Measurements from ENCODE around the gene NRARP.
A peak's percentile ranks its signal among the peaks of the same experiment; 100 is the strongest.

Gene NRARP, protein sequence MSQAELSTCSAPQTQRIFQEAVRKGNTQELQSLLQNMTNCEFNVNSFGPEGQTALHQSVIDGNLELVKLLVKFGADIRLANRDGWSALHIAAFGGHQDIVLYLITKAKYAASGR

DNA sequence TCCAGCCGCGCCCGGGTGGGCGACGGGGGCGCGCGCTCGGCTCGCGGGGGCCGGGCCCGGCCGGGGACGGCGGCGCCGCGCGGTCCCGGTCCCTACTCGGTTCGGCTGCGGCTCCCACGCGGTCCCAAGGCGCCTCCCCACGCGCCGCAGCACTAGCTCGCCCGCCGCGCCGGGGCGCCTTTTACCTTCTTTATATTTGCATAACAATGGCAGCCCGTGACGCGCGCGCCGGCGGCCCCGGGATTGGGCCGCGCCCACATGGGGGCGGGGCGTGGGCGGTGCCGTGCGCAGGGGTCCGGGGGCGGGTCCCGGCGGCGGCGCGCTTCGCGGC, at the start of gene NRARP:
NRARP (minus strand) TSS at position 154 of the 331 bp plus-strand sequence. CDS start 343 bp downstream, outside the sequence.
- TF ChIP-seq L3MBTL2 (conservative IDR thresholded peaks at IDR 0.05) (no peak), LEF1 (IDR thresholded peaks at IDR 0.05; ENCODE audit: borderline replicate concordance) (no peak), FOXM1 (IDR thresholded peaks at IDR 0.05; ENCODE audit: borderline replicate concordance) (no peak)
- POLR2A ChIA-PET: interaction anchor here (0.6 to 3.5 kb wide), 17 partner anchors 9 to 250 kb away, joined by 3 to 18 read pairs (median 4); partner anchors contain the start of genes EXD3, MRPL41, NOXA1 and TUBB4B
- CTCF ChIA-PET: interaction anchor here (1.2 to 1.3 kb wide), 3 partner anchors 15 to 121 kb away, joined by 4 to 8 read pairs (median 6); partner anchors contain the start of genes EXD3 and NOXA1
- peak; percentile 90 for DNase-seq (ENCODE audit: extremely low spot score)

- POLR2A ChIA-PET: no interaction called here
- CTCF ChIA-PET: interaction anchor here (0.6 kb wide), 1 partner anchor 734 kb away, joined by 3 read pairs; no protein-coding TSS in a partner anchor
- no peak for DNase-seq (ENCODE audit: extremely low spot score)
- no peak for TF ChIP-seq BHLHE40 (IDR thresholded peaks at IDR 0.05; ENCODE audit: borderline replicate concordance)
- no peak for TF ChIP-seq TARDBP (IDR thresholded peaks at IDR 0.05)
These were observed 48.9 kb upstream of the NRARP start for GRCh38 chr9:137350696-137351584.

DNA sequence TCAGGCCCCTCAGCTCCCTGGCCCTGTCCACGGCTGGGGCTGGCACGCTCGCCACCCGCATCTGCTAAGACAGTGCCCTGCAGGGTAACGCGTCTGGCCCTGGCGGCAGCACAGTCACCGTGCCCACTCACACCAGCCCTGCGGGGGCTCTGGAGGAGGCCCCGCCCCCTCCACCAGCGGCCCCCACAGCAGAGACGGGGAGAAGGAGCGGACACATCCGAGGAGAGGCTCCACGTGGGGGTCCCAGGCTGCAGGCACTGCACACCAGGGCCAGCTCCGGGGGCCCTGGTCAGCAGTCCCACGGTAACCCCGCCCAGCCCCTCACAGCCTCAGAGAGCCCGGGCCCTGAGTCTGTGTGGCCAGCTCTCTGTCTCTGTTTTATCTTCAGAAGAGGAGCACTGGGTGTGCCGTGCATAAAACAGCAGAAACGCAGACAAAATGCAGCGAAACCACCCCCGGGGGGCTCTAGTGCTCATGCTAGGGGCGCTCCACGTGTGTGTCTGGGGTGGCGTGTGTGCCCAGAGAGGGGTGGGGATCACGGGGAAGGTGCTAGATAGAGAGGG, 47.5 kb upstream of the NRARP start:
- CTCF ChIA-PET: no interaction called here
- TF ChIP-seq ELF4 (IDR thresholded peaks at IDR 0.05) (no peak), CTBP1 (IDR thresholded peaks at IDR 0.05; ENCODE audit: borderline replicate concordance) (no peak), FOXK2 (IDR thresholded peaks at IDR 0.05) (no peak), FOXM1 (IDR thresholded peaks at IDR 0.05; ENCODE audit: borderline replicate concordance) (no peak), LEF1 (IDR thresholded peaks at IDR 0.05; ENCODE audit: borderline replicate concordance) (no peak), L3MBTL2 (conservative IDR thresholded peaks at IDR 0.05) (no peak), BHLHE40 (IDR thresholded peaks at IDR 0.05; ENCODE audit: borderline replicate concordance) (no peak), SP1 (IDR thresholded peaks at IDR 0.05) (no peak), SUZ12 (IDR thresholded peaks at IDR 0.05) (no peak), TARDBP (IDR thresholded peaks at IDR 0.05) (no peak), PKNOX1 (IDR thresholded peaks at IDR 0.05) (no peak), NFRKB (IDR thresholded peaks at IDR 0.05) (no peak), HDGF (IDR thresholded peaks at IDR 0.05; ENCODE audit: borderline replicate concordance) (no peak), ZNF384 (IDR thresholded peaks at IDR 0.05) (no peak), ARNT (IDR thresholded peaks at IDR 0.05) (no peak), FOXA1 (IDR thresholded peaks at IDR 0.05) (no peak)
- POLR2A ChIA-PET: no interaction called here
- no peak for DNase-seq (ENCODE audit: extremely low spot score)

DNA sequence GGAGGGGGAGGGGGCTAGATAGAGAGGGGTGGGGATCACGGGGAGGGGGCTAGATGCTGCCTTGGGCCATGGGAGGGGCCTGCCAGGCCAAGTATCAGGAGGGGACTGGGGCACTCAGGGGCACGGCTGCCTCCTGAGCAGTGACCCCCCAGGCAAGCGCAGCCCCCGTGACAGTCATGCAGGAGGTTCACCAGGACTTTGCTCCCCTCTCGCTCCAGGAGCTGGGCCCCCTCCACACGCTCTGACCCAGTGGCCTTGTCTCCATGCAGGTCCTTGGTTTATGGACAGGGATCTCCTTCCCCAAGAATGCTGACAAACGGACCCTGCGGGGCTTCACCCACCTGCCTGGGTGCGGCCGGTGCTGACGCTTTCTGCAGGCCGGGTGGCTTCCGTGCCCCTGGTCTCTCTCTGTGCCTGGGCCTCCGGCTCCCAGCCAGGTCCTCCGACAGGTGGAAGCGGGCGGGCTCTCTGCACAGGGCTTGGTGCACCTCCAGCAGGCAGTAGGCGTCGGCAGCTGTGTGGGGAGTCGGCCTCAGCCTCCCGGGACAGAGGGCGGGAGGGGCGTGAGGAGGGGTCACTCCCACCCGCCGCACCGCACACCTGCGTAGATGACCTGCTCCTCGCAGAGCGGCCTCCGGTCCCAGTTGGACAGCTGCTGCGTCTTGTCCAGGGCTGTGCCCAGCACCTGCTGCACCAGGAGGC, 46.8 kb upstream of the NRARP start:
- CTCF ChIA-PET: no interaction called here
- POLR2A ChIA-PET: no interaction called here
- TF ChIP-seq ARNT (IDR thresholded peaks at IDR 0.05) (no peak), HDGF (IDR thresholded peaks at IDR 0.05; ENCODE audit: borderline replicate concordance) (no peak), NFRKB (IDR thresholded peaks at IDR 0.05) (no peak), SUZ12 (IDR thresholded peaks at IDR 0.05) (no peak), FOXK2 (IDR thresholded peaks at IDR 0.05) (no peak), PKNOX1 (IDR thresholded peaks at IDR 0.05) (no peak), FOXA1 (IDR thresholded peaks at IDR 0.05) (no peak), L3MBTL2 (conservative IDR thresholded peaks at IDR 0.05) (no peak), ELF4 (IDR thresholded peaks at IDR 0.05) (no peak), CTBP1 (IDR thresholded peaks at IDR 0.05; ENCODE audit: borderline replicate concordance) (no peak), ZNF384 (IDR thresholded peaks at IDR 0.05) (no peak), LEF1 (IDR thresholded peaks at IDR 0.05; ENCODE audit: borderline replicate concordance) (no peak)
- DNase-seq (ENCODE audit: extremely low spot score): no peak

DNA sequence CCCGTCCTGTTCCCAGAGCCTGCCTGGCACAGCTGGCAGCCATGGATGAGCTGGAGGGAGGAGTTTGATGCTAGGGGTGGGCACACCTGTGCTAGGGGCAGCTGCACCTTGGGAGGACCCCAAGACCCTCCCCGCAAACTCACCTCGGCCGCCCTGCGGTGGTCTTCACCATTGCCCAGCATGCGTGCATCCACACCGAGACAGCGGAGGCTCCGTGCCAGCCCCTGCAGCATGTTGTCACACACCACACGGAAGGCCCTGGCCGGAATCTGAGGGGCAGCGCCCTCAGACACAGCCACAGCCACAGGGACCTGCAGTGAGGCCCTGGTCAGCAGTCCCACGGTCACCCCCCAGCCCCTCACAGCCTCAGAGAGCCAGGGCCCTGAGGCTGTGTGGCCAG, 45.9 kb upstream of the NRARP start:
- DNase-seq (ENCODE audit: extremely low spot score): no peak
- ChIA-PET POLR2A (no interaction called here), CTCF (no interaction called here)
- TF ChIP-seq FOXM1 (IDR thresholded peaks at IDR 0.05; ENCODE audit: borderline replicate concordance) (no peak), SUZ12 (IDR thresholded peaks at IDR 0.05) (no peak), CTBP1 (IDR thresholded peaks at IDR 0.05; ENCODE audit: borderline replicate concordance) (no peak), LEF1 (IDR thresholded peaks at IDR 0.05; ENCODE audit: borderline replicate concordance) (no peak), TARDBP (IDR thresholded peaks at IDR 0.05) (no peak), HDGF (IDR thresholded peaks at IDR 0.05; ENCODE audit: borderline replicate concordance) (no peak), FOXA1 (IDR thresholded peaks at IDR 0.05) (no peak), NFRKB (IDR thresholded peaks at IDR 0.05) (no peak), L3MBTL2 (conservative IDR thresholded peaks at IDR 0.05) (no peak), FOXK2 (IDR thresholded peaks at IDR 0.05) (no peak), BHLHE40 (IDR thresholded peaks at IDR 0.05; ENCODE audit: borderline replicate concordance) (no peak), PKNOX1 (IDR thresholded peaks at IDR 0.05) (no peak), ARNT (IDR thresholded peaks at IDR 0.05) (no peak), ELF4 (IDR thresholded peaks at IDR 0.05) (no peak), ZNF384 (IDR thresholded peaks at IDR 0.05) (no peak), SP1 (IDR thresholded peaks at IDR 0.05) (no peak)
